Measurements from ENCODE around the gene FBXO15.

The FBXO15 gene

DNA sequence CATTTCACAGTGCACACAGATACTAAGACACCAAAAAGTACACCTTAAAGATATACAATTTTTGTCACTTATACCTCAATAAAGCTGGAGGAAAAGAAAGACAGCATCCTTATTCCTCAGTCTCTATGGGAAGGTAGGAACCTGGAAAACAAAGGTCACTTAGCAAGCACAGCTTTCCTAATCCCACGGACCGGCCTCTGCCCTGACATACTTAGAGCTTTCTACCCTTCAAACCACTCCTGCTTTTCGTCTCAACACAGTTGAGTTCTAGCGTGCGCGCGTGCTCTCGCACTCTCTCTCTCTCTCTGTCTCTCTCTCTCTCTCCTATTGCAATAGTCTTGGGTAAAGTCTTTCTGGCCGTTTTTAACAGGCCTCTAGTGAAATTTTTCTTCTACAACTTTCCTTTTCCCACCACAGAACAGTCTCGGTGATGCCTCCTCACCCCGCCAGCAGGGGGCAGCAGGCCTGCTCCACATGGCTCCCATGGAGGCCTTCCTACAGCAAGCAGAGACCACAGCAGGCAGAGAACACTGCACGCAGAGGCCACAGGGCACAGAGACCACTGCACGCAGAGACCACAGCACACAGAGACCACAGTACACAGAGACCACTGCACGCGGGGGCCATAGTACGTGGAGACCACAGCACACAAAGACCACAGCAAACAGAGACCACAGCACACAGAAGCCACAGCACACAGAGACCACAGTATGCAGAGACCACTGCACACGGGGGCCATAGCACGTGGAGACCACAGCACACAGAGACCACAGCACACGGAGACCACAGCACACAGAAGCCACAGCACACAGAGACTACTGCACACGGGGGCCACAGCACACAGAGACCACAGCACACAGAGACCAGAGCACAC, 106.9 kb downstream of the FBXO15 start:
- peak; percentile 39 for DNase-seq

DNA sequence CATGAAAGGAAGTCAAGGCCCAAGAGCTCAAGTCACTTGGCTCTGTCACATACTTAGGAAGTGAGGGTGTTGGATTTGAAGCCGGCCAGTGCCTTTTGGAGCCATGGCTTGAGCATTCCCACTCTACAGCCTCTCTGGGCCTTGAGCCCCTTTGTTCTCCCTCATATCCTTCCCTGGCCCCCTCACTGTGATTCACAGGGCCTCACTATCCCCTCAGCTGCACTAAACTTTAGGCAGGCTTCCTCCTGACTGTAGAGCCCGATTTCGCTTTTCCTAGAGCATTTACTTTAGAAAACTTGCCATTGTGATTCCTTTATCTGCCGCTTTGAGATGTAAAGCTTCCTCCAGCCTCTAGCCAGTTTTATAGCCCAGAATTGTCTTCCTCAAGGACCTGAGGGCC, 107.6 kb downstream of the FBXO15 start:
- DNase-seq: no peak

DNA sequence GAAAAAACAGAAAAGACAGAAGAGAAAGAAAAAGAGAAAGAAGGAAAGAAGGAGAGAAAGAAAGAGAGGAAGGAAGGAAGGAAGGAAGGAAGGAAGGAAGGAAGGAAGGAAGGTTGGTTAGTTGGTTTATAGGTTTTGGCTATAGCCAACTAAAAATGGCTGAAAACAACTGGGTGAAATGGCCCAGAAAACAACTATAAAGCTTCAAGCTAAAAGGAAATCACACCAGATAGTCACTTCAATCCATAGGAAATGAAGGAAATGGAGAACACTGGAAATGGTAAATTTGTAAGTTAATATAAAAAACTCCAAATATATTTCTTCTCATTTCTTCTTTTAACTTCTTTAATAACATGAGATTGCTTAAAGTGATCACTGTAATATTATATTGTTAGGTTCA, 118.5 kb downstream of the FBXO15 start:
- no peak for DNase-seq

All from T-helper 9 cell (primary cell).